Peyer's patch (tissue), 4 donors: ENCODE data around the gene SYNJ1.

Source experiments
- CTCF ChIP-seq, 6 experiments: fragments of 450-650 bp in 4 of 6; fragments of 200-600 bp in 2 of 6; sonication (generic) in 1 of 6; IDR thresholded peaks; one replicate each; pipeline ENCODE4 v1.5.1; 2017 to 2019; ENCODE audit warnings: antibody characterized with exemption in 6 of 6, mild to moderate bottlenecking in 3 of 6, moderate library complexity in 1 of 6
- POLR2A ChIP-seq, 2 donors: fragments of 450-650 bp; IDR thresholded peaks; one replicate each; pipeline ENCODE4 v1.5.1; 2017; ENCODE audit warnings: antibody characterized with exemption in 2 of 2, mild to moderate bottlenecking in 2 of 2, moderate library complexity in 2 of 2

DNA sequence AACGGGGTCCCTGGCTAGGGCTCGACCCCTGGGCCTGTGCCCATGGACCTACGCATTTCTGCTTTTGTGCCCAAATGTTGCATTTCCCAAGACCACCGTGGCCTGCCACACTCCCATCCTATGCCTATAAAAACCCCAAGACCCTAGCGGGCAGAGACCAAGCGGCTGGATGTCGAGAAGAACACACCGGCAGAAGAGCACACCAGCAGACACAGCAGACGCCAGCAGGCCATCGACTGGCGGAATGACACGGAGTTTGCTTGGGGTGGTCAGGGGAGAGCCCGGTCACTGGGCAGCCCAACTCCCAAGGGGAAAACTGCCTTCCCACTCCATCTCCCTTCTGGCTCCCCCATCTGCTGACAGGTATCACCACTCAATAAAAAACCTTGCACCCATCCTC, 146.9 kb downstream of the SYNJ1 start:
- no peak for TF ChIP-seq CTCF (IDR thresholded peaks at IDR 0.05)
- no peak for TF ChIP-seq POLR2A (IDR thresholded peaks at IDR 0.05)
